HG03066 (cell line): Measurements from ENCODE around the gene MRRF.

Source experiments
- ATAC-seq: cut with Tn5 transposase; IDR thresholded peaks from one replicate; pipeline ENCODE4 v1.9.1; 2021; ENCODE audit warnings: low read depth; ENCODE audit not compliant: unreplicated experiment

Gene MRRF, protein sequence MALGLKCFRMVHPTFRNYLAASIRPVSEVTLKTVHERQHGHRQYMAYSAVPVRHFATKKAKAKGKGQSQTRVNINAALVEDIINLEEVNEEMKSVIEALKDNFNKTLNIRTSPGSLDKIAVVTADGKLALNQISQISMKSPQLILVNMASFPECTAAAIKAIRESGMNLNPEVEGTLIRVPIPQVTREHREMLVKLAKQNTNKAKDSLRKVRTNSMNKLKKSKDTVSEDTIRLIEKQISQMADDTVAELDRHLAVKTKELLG

DNA sequence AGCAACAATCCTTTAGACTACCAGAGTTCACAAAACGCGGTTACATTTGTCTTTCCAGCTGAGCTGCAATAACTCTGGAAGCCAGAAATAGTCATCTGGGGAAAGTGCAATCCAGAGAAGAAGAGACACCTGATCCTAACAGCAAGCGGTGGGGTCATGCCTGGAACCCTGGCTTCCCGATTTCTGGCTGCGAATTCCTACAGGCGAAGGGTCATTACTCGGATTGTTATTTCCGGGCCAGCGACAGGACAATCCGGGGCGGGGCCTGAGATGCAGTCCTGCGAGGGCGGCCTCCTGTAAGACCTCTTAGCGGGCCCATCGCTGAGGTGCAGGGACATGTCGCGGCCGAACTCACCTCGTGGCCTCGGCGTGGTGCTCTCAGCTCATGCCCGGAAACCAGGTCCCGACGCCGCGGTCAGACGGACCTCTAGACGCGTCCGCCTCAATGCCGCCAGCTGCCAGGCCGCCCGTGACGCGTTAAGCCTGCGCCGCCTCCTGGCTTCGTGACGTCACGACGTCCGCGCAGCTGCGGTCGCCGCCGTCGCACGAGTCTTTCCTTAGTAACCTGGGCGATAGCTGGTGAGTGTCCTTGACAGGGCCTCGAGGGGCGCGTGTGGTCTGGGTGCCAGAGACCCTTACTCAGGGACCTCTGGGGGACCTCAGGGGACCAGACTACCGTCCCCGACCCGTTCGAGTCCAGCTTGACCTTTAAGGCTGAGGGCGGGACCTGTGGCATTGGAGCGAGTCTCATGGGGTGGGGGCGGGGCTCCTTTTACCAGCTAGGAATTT is at the start of gene MRRF, which contains the start of gene RBM18:
Gene MRRF (plus strand): TSS at position 523 of the 789 bp plus-strand sequence. CDS start 6,010 bp downstream, outside the sequence.
Gene RBM18 (minus strand): TSS at position 481 of the 789 bp plus-strand sequence. CDS start 3,348 bp downstream, outside the sequence.
- peak; percentile 83 for ATAC-seq

DNA sequence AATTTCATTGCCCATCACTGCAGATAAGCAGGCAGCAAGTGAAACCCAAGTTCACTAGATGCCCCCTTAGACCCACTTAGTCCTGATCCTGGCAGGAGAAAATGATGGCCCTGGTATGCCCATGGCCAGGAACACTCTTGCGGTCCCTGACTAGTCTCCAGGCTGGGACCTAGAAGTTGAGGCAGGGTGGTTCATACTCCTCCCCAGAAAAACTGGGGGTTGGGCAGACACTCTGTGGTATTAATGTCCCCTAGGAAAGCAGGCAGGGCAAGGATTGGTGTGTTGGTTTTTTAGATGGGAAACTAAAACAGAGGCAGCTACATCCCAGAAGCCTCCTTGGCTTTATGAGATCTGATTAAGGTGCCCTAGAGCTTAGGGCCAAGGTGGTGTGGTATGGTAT is 49.0 kb upstream of the MRRF start:
- no peak for ATAC-seq

DNA sequence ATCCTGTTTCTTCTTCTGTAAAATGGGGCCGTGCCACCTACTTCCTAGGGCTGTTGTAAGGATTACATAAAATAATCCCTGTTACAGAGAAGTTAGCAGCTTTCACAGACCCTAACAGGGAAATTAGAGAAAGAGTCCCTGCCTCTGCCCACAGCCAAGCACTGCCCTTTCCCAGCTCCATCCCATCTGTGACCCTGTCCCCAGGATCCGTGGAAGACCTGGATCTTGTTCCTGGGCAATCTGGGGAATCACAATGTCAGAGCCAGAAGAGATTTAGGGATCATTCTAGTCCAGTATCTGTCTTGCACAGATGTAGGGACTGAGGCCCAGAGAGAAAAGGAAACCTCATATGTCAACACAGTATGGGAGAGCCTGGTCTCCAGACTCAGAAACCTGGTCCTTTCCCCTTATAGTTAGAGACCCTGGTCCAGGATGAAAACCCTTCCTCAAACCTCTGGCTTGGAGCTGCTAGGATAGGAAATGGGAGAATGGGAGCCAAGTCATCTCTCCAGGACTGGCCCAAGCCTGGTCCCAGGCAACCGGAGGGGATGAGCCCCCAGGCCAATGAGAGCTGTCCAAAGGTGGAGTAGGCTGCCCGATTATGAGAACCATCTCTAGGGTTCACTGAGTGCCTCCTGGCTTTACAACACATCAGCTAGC is 48.4 kb upstream of the MRRF start:
- no peak for ATAC-seq

GRCh38 chr9:122216798-122217418 is 47.8 kb upstream of the MRRF start:
- ATAC-seq = no peak

DNA sequence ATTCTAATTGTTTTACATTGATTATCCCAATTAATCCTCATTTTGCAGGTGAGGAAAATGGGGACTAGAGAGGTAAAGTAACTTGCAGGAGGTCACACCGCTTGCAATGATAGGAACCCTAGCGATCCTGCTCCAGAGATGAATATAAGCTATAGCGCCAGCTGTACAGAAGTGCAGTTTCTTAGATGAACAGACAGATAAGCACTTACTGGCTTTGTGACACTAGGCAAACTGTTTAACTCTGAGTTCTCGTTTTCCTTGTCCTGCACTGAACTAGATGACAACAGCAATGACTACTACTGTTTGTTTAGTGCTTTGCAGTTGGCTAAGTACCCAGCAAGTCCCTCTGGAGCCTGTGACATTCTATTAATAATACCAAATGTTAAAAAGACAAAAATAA is 47.0 kb upstream of the MRRF start:
- no peak for ATAC-seq

GRCh38 chr9:122218071-122218934 is 46.4 kb upstream of the MRRF start:
- ATAC-seq = no peak

DNA sequence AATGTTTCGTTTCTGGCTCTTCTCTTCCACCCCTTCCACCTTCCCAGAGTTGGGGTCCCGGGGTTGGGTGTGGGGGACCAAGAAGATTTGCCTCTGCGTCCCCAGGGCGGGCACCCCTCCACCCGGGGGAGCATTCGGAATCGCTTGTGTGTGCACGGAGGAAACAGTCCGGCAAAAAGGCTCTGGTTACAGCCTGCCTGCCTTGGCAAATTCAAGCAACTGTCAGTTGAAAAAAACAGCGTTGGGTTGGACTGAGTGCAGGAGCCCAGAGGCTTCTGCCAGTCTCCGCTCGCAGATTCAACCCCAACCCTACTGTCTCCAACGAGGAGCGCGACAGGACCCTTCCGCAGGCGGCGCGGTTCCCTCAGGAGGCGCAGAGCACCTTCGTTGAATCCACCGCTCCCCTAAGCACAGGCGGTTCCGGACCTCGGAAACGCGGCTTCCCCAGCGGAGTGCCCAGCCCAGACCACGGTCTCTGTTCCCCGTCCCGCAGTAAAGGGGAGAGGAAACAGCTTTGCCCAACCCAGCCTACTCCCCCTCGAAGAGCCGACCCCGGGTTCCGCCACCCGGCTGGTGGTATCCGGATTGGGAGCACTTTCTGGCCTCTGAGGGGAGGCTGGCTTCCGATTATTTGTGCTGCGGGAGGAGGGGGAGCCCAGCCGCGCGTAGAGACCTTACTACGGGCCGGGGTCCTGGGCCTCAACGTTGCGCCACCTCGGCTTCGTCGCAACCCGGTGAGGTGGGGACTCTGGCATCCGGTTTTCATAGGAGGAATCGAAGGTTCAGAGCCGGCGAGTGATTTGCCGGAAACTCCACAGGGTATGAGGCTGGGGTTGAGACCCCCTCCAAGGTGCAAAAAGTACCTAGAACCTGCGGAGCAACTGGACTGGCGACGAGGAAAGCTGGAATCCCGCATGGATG is 45.5 kb upstream of the MRRF start:
- ATAC-seq = no peak

- no peak for ATAC-seq
Measured at GRCh38 chr9:122219856-122220672, 44.6 kb upstream of the MRRF start.

- no peak for ATAC-seq
Measured at GRCh38 chr9:122220673-122221182, 44.0 kb upstream of the MRRF start.

DNA sequence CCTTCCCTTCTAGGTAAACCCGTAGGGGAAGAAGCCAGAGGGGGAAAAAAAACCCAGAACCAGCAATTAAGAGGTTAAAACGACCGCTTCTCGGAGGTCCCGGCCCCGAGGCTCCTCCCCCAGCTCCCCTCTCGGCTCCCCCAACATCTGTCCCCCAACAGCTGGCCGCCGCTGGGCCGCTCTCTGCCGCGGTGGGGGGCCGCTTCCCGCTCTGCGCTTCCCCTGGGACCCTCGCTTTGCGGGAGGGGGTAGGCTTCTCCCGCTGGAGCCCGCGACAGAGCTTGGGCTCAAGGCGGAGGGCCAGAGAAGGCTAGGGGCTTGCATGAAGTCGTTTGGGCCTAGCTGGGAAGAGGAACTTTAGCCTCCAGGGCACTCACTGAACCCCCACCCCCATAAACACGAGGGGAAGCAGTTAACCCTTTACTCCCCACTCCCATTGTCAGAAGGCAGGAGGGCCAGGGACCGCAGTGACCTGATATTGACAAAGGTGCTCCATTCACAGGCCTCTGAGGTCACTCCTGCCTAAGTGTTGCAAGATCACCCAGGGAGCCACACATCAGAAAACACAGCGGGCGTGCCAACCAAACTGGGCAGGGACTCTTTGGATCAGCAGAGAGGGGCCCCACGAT is 43.4 kb upstream of the MRRF start:
- no peak for ATAC-seq

- no peak for ATAC-seq
Measured at GRCh38 chr9:122222791-122223190, 41.9 kb upstream of the MRRF start.

GRCh38 chr9:122223435-122223834 is 41.2 kb upstream of the MRRF start:
- no peak for ATAC-seq

GRCh38 chr9:122225312-122226141 is 39.2 kb upstream of the MRRF start:
- ATAC-seq = no peak

GRCh38 chr9:122226142-122226757 is 38.4 kb upstream of the MRRF start:
- ATAC-seq = no peak

DNA sequence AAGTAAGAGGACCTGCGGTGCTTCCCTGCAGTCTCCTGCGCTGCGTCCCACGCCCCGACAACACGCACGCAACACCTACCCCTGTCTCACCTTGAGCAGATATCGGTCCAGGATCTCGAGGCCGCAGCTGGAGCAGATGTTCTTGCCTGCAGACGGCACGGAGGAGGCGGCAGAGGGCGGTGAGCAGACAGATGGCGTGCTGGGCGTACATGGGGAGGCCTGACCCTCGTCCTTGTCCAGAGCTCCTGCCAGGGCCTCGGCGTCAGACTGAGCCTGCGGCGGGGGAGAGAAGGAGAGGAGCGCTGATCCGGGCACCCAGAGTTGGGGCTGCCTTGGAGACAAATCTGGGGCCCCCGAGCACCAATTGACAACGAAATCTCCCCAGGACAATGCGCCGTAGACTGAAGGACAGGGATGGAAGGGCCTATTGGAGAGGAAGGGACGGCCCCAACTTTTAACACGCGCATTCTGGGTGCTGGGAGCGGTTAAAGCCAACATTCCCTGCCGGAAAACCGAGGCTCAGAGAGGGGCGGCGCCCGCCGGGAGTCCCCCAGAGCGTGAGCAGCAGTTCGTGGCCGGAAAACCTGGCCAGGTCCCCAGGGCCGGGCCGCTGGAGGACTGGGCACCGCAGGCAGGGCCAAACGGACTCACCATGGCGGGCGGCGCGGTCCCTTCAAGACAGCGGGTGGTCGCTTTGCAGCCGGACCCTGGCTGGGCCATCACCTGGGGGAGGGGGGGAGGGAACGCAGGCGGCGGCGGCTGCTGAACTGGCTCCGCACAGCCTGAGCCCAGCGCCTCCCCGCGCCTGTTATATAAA is 37.7 kb upstream of the MRRF start:
- ATAC-seq = no peak

DNA sequence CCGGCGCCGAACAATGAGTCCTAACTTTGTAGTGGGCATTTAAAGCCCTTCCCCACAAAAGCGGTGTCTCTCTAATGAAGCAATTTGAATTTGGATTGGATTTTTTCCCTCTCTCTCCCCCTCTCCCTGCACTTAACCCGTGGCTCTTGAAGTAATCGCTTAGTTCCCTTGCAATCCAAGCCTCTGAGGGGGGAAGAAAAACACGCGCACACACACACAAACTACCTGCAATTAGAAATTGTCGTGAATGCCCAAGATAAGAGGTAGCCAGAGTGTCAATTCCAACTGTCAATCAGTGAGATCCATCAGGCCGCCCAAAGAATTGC is 37.1 kb upstream of the MRRF start:
- ATAC-seq = no peak
